Stimulated activated CD4-positive, alpha-beta T cell treated with anti-CD3 and anti-CD28 coated beads, Interleukin-15, amount 100 ng/mL, for 24 hours (primary cell): ENCODE results near the gene SCLY.

ENCODE experiments used
- DNase-seq: peaks from one replicate; pipeline ENCODE4 v3.0.0-alpha.2; 2020

Gene SCLY

GRCh38 chr2:238141541-238142318, 80.9 kb downstream of the SCLY start:
- no peak for DNase-seq

GRCh38 chr2:238142382-238143205, 81.8 kb downstream of the SCLY start:
- DNase-seq = no peak

GRCh38 chr2:238143239-238143951, 82.6 kb downstream of the SCLY start:
- peak; percentile 25 for DNase-seq

- DNase-seq = no peak
These were observed 83.5 kb downstream of the SCLY start for GRCh38 chr2:238144262-238144661.

GRCh38 chr2:238145046-238145445, 84.2 kb downstream of the SCLY start:
- DNase-seq = no peak

GRCh38 chr2:238145851-238146250, 85.0 kb downstream of the SCLY start:
- no peak for DNase-seq

GRCh38 chr2:238146884-238147544, 86.2 kb downstream of the SCLY start:
- DNase-seq = no peak

GRCh38 chr2:238148981-238149380, 88.2 kb downstream of the SCLY start:
- DNase-seq = no peak
